Nephron (organoid): ENCODE measurements around the gene JARID2.

Experiments used
- H3K27ac Mint-ChIP-seq, 3 experiments: 2 replicates each; pipeline ENCODE4 v1.8.0; 2020; ENCODE audit warnings: mixed read lengths in 3 of 3, mild to moderate bottlenecking in 2 of 3, moderate library complexity in 1 of 3
- H3K27me3 Mint-ChIP-seq: 2 replicates; pipeline ENCODE4 v1.8.0; 2021; ENCODE audit warnings: low read depth, mild to moderate bottlenecking, moderate library complexity, mixed read lengths
- H3K36me3 Mint-ChIP-seq: 2 replicates; pipeline ENCODE4 v1.8.0; 2020; ENCODE audit warnings: low read depth, mixed read lengths
- H3K4me1 Mint-ChIP-seq: 2 replicates; pipeline ENCODE4 v1.8.0; 2020; ENCODE audit warnings: mixed read lengths
- H3K4me3 Mint-ChIP-seq, 3 experiments: 2 replicates each; pipeline ENCODE4 v1.8.0; 2020; ENCODE audit warnings: mild to moderate bottlenecking in 3 of 3, mixed read lengths in 3 of 3, moderate library complexity in 2 of 3
- H3K9me3 Mint-ChIP-seq: 2 replicates; pipeline ENCODE4 v1.8.0; 2020; ENCODE audit warnings: mixed read lengths
- TF ChIP-seq, protein P1 (sequence below), 3 experiments: fragments of 200-600 bp; sonication (generic); IDR thresholded peaks; one replicate each; pipeline ENCODE4 v1.5.0; 2021; ENCODE audit warnings: antibody characterized with exemption in 3 of 3; ENCODE audit not compliant: unreplicated experiment in 3 of 3

The JARID2 gene

DNA sequence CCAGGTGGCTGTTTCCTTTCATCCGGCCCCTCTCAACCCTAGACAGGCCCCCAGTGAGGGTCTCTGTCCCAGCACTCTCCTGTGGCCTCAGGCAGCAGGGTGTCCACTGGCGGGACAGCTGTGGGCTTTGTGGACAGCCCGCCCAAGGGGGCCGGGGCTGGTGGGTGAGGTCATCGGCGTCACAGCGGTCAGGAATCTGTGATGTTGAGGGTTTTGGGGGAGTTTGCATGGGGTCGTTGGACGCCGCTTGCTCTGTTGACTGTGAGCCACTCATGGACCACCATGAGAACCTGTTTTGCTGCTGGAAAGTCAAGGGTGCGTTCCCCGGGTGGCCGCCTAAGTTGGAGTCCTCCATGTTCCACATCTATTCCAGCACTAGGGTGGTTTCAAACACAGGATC is 270.5 kb downstream of the JARID2 start:
- TF ChIP-seq, protein P1, sequence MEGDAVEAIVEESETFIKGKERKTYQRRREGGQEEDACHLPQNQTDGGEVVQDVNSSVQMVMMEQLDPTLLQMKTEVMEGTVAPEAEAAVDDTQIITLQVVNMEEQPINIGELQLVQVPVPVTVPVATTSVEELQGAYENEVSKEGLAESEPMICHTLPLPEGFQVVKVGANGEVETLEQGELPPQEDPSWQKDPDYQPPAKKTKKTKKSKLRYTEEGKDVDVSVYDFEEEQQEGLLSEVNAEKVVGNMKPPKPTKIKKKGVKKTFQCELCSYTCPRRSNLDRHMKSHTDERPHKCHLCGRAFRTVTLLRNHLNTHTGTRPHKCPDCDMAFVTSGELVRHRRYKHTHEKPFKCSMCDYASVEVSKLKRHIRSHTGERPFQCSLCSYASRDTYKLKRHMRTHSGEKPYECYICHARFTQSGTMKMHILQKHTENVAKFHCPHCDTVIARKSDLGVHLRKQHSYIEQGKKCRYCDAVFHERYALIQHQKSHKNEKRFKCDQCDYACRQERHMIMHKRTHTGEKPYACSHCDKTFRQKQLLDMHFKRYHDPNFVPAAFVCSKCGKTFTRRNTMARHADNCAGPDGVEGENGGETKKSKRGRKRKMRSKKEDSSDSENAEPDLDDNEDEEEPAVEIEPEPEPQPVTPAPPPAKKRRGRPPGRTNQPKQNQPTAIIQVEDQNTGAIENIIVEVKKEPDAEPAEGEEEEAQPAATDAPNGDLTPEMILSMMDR (IDR thresholded peaks at IDR 0.05; ENCODE audit: unreplicated experiment in 3 of 3) = no peak
- Mint-ChIP-seq H3K4me3 (no peak overlapping the region), H3K9me3 (no peaks in the 10 kb centered on the region), H3K27me3 (no peaks in the 10 kb centered on the region), H3K4me1 (peaks cover 15% of the 10 kb centered on the region), H3K36me3 (peaks cover 85% of the 10 kb centered on the region), H3K27ac (peak overlapping the region in 1 of 3 experiments; percentile 31)

DNA sequence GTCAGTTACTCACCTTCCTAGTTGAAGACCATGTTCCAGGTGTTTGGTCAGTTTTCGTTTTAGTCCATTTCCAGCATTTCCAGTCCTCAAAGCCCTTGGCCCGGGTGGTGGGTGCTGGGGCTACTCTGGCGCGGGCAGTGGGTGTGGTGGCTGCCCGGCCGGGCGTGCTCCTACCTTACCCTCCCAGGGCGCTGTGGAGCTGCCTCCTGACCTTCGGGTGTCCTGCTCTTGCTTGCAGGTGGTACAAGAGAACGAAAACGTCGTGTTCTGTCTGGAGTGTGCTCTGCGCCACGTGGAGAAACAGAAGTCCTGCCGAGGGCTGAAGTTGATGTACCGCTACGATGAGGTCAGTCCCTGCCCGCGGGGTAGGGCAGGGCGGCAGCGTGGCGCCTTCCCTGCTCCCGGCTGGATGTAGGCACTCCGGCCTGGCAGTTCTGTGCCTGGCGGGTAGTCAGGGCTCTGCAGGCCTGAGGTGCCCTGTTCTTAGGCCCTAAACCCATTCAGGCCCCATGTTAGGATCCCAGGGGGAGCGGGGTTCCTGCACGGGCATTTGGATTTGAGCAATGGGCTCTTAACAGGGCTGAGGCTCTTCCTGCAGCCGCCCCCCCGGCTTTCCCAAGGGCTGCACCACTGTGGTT is 271.2 kb downstream of the JARID2 start:
- Mint-ChIP-seq H3K9me3 (no peaks in the 10 kb centered on the region), H3K27ac (no peak overlapping the region), H3K36me3 (peaks cover 86% of the 10 kb centered on the region), H3K4me3 (no peak overlapping the region), H3K4me1 (peaks cover 12% of the 10 kb centered on the region), H3K27me3 (no peaks in the 10 kb centered on the region)
- TF ChIP-seq, protein P1 (IDR thresholded peaks at IDR 0.05; ENCODE audit: unreplicated experiment in 3 of 3) = no peak

DNA sequence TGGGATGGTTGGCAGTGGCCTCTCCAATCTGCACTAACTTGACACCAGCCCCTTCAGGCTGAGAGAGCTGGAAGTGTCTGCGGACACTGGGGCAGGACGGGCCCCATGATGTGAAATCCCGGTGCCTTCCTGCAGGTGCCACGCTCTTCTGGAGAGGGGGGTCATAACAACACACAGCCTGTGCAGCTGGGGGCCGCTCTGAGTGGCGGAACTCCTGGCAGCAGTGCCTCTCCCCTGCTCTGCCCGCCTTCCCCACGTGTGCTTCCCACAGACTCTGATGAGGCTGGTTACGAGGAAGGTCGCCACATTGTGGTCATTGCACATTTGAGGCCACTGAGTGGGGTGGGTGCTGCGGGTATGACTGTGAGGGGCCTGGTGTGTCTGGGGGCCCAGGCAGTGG is 271.7 kb downstream of the JARID2 start:
- Mint-ChIP-seq H3K36me3 (peaks cover 86% of the 10 kb centered on the region), H3K4me3 (no peak overlapping the region), H3K27me3 (no peaks in the 10 kb centered on the region), H3K9me3 (no peaks in the 10 kb centered on the region), H3K27ac (no peak overlapping the region), H3K4me1 (peaks cover 11% of the 10 kb centered on the region)
- TF ChIP-seq, protein P1 (IDR thresholded peaks at IDR 0.05; ENCODE audit: unreplicated experiment in 3 of 3) = no peak

DNA sequence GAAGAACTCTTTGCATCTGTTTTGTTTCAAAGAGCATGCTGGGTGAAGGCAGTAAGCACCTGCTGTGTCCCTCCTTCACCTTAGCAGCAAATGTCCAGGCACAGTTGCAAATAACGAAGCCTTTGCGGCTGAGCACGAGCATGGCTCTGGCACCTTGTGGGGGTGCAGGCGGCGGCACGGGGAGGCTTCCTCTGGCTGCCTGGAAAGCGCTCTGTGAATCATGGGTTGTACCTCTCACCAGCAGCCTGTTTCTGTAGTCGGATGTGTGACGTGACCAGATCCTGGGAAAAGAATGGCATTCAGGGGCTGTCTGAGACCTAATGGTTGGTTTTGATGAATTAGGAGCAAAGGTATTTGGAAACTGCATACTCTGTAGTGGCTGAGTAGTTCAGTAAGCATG is 272.2 kb downstream of the JARID2 start:
- TF ChIP-seq, protein P1 (IDR thresholded peaks at IDR 0.05; ENCODE audit: unreplicated experiment in 3 of 3) = no peak
- no peak overlapping the region for H3K27ac Mint-ChIP-seq
- no peaks in the 10 kb centered on the region for H3K27me3 Mint-ChIP-seq
- no peak overlapping the region for H3K4me3 Mint-ChIP-seq
- H3K36me3 Mint-ChIP-seq = peaks cover 90% of the 10 kb centered on the region
- no peaks in the 10 kb centered on the region for H3K9me3 Mint-ChIP-seq
- peaks cover 11% of the 10 kb centered on the region for H3K4me1 Mint-ChIP-seq

DNA sequence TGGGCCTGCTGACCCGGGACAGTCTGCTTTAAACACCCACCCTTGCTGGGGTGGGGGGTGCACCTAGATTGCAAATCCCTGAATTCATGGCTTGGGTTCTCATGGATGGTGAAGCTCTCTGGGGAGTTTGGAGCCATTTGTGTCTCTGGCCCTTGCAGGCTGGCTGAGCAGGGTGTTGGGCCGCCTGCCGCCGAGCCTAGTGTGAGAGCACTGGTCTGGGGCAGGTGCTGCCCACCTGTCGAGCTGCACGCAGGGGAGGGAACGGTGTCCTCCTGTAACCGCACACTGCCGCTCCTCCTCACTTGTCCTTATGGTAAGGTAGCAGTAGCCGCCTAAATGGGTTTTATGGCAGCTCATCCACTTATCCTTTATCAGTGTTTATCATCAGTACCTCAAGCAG is 273.0 kb downstream of the JARID2 start:
- TF ChIP-seq, protein P1 (IDR thresholded peaks at IDR 0.05; ENCODE audit: unreplicated experiment in 3 of 3) = no peak
- peaks cover 4% of the 10 kb centered on the region for H3K9me3 Mint-ChIP-seq
- H3K4me1 Mint-ChIP-seq = peaks cover 7% of the 10 kb centered on the region
- H3K27me3 Mint-ChIP-seq = no peaks in the 10 kb centered on the region
- H3K36me3 Mint-ChIP-seq = peaks cover 94% of the 10 kb centered on the region
- H3K4me3 Mint-ChIP-seq = no peak overlapping the region
- H3K27ac Mint-ChIP-seq = no peak overlapping the region

DNA sequence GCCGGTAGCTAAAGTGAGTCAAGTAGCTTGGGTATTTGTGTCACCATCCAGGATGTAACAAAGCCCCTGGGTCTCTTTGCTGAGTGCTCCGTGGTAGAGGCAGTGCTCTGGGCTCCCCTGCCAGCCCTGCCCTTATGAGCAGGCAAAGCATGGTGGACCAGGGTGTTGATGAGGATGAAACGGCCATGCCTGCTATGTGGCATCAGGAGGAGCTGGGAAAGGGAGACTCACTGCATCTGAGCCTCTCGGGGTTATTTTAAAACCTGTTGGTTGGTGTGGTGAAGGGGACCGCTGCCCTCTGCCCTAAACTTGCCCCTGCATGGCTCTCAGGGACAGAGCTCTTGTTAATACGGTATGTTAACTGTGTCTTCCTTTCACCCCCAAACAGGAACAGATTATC is 273.8 kb downstream of the JARID2 start:
- peaks cover 3% of the 10 kb centered on the region for H3K4me1 Mint-ChIP-seq
- TF ChIP-seq, protein P1 (IDR thresholded peaks at IDR 0.05; ENCODE audit: unreplicated experiment in 3 of 3) = no peak
- H3K9me3 Mint-ChIP-seq = peaks cover 10% of the 10 kb centered on the region
- no peak overlapping the region for H3K4me3 Mint-ChIP-seq
- H3K27ac Mint-ChIP-seq = no peak overlapping the region
- peaks cover 94% of the 10 kb centered on the region for H3K36me3 Mint-ChIP-seq
- H3K27me3 Mint-ChIP-seq = no peaks in the 10 kb centered on the region
